ENCODE measurements around the gene PLXDC1.
"Not testable (repeated sequence)": the region's sequence is repeated elsewhere in the genome, so short reads cannot be mapped to it uniquely, and the experiment has no call there.

PLXDC1 gene

DNA sequence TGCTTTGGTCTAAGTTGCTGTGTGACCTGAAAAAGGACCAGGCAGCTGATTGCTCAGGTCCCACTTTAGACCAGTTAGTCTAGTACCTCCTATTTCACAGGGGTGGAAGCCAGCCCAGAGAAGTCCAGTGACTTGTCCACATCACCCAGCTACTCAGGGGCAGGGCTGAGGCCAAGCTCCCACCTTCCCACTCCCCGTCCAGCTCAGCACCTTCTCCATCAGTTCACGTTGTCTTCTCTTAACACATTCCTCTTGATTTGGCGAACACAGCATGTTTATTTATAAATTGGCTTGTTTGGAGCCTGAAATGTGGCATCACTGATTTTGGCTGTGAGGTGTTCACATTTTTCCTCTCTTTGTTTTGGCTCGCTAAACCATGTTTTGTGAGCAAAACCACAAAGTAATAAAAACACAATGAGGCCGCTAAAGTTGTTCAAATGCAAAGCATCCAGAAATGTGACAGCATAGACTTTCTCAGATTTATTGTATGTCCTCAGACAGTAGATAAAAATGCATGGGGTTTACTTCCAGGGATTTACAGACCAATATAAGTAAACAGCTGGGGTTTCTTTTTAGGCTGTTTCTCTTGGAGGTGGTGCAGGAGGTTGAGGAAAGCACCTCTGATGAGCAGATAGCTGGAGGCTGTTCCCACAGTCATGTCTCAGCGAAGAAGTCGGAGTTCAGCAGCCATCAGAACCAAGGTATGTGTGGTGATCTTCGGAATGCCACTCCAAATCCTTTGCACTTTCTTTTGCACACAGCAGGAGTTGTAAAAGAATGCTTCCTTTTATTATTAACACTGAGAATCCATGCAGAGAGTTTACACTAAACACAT is 88.4 kb downstream of the PLXDC1 start:
- DNase-seq (ENCODE audit: low spot score) = no peak

DNA sequence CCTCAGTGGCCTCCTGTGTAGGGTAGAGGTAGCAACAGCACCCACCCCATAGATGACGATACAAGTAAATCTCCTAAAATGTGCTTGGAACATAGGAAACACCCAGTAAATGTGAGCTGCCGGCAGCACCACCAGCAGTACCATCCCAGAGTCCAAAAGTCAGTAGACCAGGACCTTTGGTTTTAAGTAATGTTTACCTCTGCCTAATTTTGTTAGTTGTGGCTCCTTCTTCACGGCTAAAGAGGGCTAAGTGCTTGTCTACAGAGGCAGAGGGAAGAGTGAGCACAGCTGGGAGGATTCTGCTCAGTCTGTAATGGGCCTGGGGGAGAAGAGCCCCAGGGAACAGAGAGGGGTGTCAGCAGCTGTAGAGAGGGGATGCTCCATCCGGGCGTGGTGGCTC is 92.9 kb downstream of the PLXDC1 start:
- no peak for DNase-seq (ENCODE audit: low spot score)

DNA sequence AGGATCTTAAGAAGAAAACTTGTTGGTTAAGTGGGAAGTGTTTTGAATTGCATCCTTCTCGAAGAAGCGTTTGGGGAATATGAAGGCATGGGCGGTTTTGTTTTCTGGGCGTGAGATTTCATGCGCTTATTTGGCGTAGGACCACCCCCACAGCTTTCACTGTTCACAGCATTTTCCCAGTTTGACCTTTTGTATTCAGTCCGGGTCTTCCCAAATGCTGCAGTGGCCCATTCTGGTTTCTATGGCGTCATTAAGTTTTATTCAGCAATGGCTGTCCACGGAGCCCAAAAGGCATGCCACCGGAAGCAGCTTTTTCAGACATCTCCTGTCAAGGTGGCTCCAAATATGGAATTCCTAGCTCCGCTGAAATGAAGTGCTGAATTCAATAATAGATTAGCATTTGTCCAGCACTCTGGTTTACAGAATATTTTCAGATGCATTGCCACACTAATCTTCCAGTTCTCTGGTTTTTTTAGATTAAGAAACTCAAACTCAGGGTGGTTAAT is 93.7 kb downstream of the PLXDC1 start:
- no peak for DNase-seq (ENCODE audit: low spot score)

DNA sequence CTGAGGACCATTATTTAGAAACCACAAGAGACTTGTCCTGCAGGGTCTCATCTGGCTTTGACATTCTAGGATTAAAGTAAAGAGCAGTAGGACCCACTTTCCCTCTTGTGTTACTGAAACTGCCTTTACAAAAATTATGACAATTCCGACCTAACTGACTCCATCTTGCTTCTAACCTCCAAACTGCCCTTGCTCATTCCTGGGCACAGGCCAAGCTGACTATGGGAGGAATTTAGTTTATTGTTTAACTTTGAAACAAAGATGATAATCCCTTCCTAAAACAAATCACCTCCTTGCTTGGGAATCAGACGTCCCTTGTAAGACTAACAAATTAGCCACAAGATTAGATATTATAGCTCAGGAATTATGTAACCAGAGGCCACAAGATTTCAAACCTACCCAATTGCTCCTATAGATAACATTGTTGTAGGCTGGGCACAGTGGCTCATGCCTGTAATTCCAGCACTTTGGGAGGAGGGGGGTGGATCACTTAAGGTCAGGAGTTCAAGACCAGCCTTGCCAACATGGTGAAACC is 97.3 kb downstream of the PLXDC1 start:
- no peak for DNase-seq (ENCODE audit: low spot score)

DNA sequence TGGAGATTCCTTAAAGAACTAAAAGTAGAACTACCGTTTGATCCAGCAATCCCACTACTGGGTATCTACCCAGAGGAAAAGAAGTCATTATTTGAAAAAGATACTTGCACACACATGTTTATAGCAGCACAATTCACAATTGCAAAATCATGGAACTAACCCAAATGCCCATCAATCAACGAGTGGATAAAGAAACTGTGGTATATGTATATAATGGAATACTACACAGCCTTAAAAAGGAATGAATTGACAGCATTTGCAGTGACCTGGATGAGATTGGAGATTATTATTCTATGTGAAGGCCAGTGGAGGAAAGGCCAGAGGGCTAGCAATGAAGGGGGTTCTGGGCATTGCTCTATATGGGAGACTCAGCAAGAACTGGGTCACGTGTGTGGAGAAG is 99.0 kb downstream of the PLXDC1 start:
- not testable (repeated sequence) for DNase-seq (ENCODE audit: low spot score)

DNA sequence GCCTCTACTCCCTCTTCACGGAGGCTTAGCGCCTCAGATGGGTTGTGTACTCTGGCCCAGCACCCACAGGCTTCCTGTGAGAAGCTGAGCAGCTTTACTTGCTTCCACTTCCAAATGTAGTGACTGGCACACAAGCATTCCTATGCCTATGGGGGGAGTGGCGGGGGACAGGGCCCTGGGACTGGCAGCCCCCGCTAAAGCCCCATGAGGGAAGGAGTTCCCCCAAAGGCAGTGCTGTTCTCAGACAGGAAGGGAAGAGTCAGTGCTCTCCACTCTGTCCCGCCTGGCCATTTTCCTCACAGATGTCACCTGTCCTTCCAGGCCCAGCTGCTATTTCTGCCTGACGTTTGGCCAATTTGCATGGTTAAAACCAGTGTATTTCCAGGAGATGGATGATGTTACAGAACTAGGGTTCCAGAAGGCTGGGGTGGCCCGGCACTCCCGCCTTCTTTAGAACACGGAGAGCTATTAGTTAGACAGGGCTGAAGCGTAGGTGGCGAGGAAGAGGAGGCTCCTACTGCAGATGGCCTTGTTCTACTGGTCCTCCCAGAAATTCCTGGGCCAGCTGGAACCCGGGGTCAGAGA is 100.3 kb downstream of the PLXDC1 start:
- no peak for DNase-seq (ENCODE audit: low spot score)

DNA sequence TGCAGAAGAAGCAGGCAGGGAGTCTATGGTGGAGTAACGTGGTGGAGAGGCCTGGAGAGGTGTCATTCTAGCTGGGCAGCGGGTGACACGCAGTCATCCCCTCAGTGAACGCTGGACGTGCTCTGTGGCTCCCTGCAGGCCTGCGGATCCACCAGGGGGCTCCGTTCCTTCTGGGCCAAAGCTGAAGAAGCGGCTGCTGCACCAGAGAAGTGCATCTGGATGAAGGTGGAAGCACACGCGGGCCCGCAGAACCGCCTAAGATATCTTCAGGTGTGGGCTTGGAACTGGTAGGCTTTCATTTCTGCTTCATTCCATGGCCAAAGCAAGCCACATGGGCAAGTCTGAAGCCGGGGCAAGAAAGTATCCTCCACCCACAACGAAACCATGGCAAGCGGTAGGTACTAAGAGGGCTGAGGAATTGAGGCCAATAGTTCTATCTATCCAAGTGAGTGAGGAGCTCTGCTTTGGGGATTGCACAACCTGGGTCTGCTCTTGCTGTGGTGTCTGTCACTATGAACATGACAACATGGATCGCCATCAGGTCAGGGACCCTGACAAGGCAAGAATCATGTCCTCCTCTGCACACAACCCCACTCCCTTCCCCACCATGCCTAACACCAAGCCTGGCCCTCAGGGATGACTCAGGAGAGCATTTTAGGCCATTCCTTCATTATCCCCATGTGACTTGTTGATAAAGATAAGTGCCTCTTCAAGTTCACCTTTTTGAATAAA is 105.3 kb downstream of the PLXDC1 start:
- no peak for DNase-seq (ENCODE audit: low spot score)

DNA sequence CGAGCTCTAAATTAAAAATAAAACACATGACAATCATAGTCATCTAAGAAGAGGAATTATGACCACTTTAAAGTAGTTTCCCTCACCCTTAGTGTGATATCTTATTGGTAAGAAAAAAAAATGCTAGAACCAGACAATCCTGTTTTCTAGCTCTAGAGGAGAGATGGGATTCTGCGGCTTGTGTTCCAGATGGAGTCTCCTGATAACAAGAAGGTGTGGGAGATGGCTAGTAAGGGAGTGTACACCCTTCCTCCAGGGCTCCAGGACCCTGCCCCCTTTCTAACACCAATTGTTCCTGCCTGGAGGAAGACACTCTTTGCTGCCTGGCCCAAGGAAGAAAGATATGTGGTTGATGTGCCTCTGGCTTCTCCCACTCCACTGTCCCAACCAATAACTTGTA is 115.4 kb downstream of the PLXDC1 start:
- DNase-seq (ENCODE audit: low spot score) = no peak

DNA sequence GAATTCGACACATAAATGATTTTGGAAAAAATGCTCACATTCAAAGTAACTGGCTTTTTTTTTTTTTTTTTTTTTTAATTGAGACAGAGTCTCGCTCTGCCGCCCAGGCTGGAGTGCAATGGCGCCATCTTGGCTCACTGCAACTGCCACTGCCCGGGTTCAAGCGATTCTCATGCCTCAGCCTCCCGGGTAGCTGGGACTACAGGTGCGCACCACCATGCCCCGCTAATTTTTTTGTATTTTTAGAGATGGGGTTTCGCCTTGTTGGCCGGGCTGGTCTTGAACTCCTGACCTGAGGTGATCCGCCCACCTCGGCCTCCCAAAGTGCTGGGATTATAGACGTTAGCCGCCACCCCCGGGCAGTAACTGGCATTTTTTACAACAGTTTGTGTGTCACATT is 115.9 kb downstream of the PLXDC1 start:
- not testable (repeated sequence) for DNase-seq (ENCODE audit: low spot score)

DNA sequence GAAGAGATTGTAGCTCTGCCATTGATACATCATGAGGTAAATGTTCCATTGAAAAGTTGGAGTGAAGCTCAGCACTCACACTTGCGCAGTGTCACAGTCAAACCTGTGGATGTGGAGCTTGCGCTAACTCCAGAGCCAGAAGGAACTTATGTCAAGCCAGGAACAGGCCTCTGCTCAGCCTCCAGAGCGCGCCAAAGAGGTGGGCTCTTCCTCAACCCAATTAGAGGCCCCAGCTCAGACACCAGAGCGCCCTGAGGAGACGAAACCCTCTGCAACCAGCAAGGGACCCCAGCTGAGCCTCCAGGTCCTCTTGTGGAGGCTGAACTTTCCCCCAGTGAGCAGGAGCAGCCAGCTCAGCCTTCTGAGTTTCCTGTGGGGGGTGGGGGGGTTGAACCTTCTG is 122.7 kb downstream of the PLXDC1 start:
- no peak for DNase-seq (ENCODE audit: low spot score)

DNA sequence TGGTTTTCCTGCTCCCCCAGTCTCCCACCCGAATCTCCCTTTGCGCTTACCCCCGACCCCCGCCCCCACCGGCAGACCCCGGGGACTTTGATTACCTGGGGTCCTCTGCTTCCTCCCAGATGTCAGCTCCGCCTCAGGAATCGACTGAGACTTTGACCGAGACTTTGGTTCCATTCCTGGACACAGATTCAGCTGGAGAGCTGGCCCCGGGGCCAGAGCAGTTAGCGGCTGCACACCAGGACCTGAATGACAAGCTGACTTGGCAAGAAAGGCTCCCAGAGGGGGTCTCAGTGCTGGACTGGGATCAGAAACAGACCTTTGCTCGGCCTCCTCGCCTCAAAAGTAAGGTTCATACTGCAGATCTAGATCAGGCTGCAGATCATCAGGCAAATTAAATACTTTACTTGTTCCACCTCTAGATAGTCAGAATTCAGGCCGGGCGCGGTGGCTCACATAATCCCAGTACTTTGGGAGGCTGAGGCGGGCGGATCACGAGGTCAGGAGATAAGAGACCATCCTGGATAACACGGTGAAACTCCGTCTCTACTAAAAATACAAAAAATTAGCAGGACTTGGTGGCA is 123.9 kb downstream of the PLXDC1 start:
- peak; percentile 78 for DNase-seq (ENCODE audit: low spot score)

DNA sequence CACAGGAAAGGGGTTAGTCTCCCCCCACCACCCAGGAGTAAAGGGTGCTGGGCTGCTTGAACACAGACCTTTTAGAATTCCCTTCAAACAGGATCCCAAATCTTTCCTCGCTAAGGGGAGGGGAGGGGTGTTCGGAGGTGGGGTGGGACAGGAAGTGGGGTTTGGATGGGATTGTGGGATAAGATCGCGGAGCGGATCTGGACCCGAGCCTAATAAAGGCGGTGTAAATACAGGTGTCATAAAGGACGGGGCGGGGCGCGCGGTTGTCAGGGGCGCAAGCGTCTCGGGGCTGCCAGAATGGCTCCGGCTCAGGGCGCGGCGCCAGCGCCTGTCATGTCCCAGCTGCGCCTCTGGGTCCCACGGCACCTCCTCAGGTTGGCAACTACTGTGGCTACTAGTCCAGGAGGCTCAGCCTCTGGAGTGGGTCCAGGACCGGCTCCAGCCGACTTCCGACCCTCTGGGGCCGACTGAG is 124.4 kb downstream of the PLXDC1 start:
- peak; percentile 77 for DNase-seq (ENCODE audit: low spot score)

DNA sequence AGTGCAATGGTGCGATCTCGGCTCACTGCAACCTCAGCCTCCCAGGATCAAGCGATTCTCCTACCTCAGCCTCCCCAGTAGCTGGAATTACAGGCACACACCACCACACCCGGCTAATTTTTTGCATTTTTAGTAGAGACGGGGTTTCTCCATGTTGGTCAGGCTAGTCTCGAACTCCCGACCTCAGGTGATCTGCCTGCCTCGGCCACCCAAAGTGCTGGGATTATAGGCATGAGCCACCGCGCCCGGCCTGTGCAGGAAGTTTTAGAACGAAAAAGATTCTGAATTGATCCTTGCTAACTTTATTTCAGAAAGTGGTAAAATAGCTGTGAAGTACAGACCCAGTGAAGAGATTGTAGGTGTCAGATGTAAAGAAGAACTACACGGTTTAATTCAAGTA is 125.1 kb downstream of the PLXDC1 start:
- DNase-seq (ENCODE audit: low spot score) = not testable (repeated sequence)

DNA sequence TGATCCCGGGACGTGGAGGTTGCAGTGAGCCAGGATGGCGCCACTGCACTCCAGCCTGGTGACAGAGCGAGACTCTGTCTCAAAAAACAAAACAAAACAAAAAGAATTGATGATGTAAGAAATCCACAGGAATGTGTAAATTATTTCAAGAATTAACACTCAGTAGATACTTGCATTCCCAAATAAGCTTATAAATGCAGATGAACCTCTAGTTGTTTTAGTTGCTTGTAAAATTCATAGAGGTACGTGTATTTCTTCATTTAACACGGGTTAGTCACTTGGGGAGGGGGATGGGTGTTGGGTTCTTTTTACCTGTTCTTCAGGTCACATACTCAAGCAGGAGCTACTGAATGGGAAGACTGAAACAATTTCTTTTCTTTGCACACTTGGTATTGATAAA is 128.5 kb downstream of the PLXDC1 start:
- DNase-seq (ENCODE audit: low spot score) = no peak

DNA sequence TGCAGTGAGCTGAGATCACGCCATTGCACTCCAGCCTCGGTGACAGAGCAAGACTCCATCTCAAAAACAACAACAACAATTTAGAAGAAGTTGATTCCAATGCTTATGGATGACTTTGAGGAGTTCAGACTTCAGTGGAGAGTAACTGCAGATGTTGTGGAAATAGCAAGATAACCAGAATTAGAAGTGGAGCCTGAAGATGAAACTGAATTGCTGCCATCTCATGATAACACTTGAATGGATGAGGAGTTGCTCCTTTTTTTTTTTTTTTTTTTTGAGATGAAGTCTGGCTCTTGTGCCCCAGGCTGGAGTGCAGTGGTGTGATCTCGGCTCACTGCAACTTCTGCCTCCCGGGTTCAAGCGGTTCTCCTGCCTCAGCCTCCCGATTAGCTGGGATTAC is 131.4 kb downstream of the PLXDC1 start:
- not testable (repeated sequence) for DNase-seq (ENCODE audit: low spot score)

DNA sequence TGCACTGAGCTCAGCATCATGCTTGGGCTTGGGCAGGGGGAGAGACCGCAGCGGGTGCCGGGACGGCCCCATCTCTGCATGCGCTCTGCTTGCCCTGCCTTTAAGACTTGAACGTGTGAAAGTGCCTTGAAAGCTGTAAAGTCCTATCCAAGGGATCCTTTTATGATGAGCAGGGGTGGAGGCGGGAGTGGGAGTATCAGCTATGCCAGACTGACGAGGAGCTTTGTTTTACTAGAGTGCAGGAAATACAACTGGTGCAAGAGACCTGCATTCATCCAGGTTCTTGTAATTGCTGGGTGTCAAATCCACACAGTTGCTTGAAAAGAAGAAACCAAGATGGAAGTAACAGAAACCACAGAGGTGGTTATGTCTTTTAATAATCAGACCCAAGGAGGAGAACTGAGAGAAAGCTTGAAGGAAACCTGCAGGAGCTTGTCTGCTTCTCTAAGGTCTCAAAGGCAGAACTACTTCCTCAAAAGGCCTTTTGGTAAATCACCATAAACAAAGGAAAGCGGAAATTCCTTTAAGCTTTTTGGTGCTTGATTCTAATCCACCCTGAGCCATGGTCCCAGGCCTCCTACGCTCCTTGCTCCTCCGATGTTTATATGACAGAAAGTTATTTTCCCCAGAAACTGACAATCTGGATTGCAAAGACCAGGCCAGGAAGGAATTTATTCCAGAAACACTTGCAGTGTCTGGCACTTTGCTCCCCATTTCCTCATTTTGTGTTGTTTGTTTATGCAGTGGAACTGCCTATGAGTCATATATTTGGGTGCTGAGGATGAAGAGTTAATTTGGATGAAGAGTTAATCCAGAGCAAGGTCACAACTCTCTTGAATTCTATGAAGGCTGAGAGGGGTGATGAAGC is 132.9 kb downstream of the PLXDC1 start:
- no peak for DNase-seq (ENCODE audit: low spot score)

DNA sequence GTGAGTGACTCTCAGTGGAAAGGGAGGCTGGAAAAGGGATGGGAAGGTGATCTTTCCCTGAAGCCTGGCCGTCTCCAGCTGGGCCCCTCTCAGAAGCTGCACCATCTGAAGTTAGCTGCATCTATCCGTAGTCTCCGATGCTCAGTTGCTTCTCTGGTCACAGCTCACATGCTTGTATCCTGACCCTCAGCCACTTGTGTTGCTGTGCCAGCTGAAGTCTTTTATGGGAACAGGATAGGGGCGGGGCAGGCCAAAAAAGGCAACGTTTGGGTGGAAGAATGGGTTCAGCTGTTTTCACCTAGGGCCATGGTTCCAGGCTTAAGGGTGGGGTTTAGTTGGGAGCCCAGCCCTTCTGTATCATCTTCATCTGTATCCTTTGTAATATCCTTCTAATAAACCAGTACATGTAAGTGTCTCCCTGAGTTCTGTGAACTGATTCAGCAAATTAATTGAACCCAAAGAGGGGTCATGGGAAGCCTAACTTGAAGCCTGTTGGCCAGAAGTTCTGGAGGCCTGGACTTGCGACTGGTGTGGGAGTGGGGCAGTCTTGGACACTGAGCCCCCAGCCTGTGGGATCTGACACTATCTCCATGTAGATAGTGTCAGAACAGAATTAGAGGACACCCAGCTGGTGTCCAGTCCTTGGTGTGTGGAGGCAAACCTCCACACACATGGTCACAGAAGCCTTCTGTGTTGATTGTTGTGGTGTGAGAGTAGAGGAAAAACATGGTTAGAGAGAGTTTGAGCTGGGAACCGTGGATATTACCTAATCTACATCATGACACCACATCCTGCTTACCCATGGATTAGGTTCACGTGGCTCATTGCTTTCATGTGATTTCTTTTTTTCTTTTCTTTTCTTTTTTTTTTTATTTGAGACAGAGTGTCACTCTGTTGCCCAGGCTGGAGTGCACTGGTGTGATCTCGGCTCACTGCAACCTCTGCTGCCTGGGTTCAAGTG is 135.0 kb downstream of the PLXDC1 start:
- DNase-seq (ENCODE audit: low spot score) = no peak

DNA sequence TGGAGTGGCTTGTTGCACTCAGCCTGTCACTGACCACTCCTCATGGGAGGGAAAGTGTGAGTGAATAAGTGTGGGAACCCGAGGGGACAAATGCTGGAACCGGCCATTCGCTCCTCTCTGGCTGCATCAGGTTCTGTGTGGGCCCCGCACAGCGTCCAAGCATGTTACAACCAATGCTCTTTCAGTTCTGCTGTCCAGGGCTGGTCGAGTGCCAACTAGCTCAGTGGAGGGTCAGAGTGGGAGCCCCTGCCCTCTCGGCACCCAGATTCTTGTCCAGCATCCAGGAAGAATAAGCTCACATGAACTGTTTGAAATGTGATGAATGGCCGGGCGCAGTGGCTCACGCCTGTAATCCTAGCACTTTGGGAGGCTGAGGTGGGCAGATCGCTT is 135.9 kb downstream of the PLXDC1 start:
- no peak for DNase-seq (ENCODE audit: low spot score)

DNA sequence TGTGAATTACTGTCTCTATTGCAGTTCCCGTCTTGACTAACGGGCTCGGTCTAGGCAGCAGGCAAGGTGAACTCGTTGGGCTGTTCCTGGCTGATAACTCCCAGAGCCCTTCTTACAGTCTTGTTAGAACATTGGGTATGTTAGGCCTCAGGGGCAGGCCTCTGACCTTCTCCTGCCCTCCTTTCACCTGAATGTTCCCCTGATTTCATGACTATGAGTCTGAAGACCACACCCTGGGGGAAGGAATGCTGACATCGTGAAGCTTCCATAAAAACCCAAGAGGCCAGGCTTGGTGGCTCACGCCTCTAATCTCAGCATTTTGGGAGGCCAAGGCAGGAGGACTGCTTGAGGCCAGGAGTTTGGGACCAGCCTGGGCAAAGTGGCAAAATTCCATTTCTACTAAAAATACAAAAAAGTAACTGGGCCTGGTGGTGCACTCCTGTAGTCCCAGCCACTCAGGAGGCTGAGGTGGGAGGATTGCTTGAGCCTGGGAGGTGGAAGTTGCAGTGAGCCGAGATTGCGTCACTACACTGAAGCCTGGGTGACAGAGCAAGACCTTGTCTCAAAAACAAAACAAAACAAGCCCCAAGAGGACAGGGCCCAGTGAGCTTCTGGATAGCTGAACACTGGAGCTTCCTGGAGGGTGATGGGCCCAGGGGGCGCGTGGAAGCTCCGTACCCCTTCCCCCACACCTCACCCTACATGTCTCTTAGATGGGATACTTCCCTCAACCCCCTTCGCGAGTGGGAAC is 136.5 kb downstream of the PLXDC1 start:
- no peak for DNase-seq (ENCODE audit: low spot score)
